Measurements from ENCODE around the gene STIMATE. TPM values are rescaled to one million over a fixed set of nuclear protein-coding genes. Genes with fewer than 3 reads are reported as not detected.

Gene STIMATE
- total and polyA plus RNA-seq, 8 donors: 5.0 to 19.9 (median 13.6) TPM

- WGBS, 2 donors: 57 to 68% methylated on average over 5 of the region's 5 CpGs
- no peak for FAIRE-seq
- TF ChIP-seq CTCF (IDR thresholded peaks at IDR 0.05): no peak
- DNase-seq: no peak
- H3K9me3 ChIP-seq: no peaks in the 10 kb centered on the region
- peak overlapping the region in 1 of 4 donors; percentile 6 for H3K27ac ChIP-seq
- peaks cover 26 to 56% (median 38%) of the 10 kb centered on the region in 3 donors for H3K4me1 ChIP-seq
- intact Hi-C loops (cut with DNase I): no loop called here
- no peaks in the 10 kb centered on the region for H3K36me3 ChIP-seq
- peak overlapping the region in 1 of 4 donors; percentile 90 for H3K4me3 ChIP-seq
- H3K27me3 ChIP-seq: no peaks in the 10 kb centered on the region
- ATAC-seq: no peak
Observed at GRCh38 chr3:52895418-52895817, 1.9 kb downstream of the STIMATE start.

- intact Hi-C loops (cut with DNase I): no loop called here
- 69 to 75% methylated on average over 10 of the region's 10 CpGs for WGBS, 2 donors
- no peak for ATAC-seq
Observed at GRCh38 chr3:52894756-52895155, 2.6 kb downstream of the STIMATE start.

GRCh38 chr3:52893723-52894122, 3.6 kb downstream of the STIMATE start:
- TF ChIP-seq CTCF (IDR thresholded peaks at IDR 0.05): no peak
- Histone ChIP-seq H3K4me3 (no peak overlapping the region), H3K4me1 (peaks cover 30 to 57% (median 38%) of the 10 kb centered on the region in 3 donors), H3K27me3 (no peaks in the 10 kb centered on the region), H3K36me3 (no peaks in the 10 kb centered on the region), H3K27ac (peak overlapping the region in 2 of 4 donors; percentile 50 to 72), H3K9me3 (no peaks in the 10 kb centered on the region)
- DNase-seq (peak in 5 of 6 donors; percentile 49 to 73 (median 70)), ATAC-seq (peak; percentile 48 to 69 (median 64)), FAIRE-seq (no peak)
- 23 to 32% methylated on average over 4 of the region's 4 CpGs for WGBS, 2 donors
- intact Hi-C loops (cut with DNase I): no loop called here

More at GRCh38 chr3:52894756-52895155, 2.6 kb downstream of the STIMATE start:
- Histone ChIP-seq H3K4me3 (no peak overlapping the region), H3K27me3 (no peaks in the 10 kb centered on the region), H3K36me3 (no peaks in the 10 kb centered on the region), H3K4me1 (peaks cover 30 to 57% (median 38%) of the 10 kb centered on the region in 3 donors), H3K9me3 (no peaks in the 10 kb centered on the region), H3K27ac (peak overlapping the region in 2 of 4 donors; percentile 50 to 72)
- FAIRE-seq: no peak
- no peak for TF ChIP-seq CTCF (IDR thresholded peaks at IDR 0.05)
- no peak for DNase-seq

- H3K4me3 ChIP-seq: peak overlapping the region in 1 of 4 donors; percentile 1
- H3K27me3 ChIP-seq: no peaks in the 10 kb centered on the region
- WGBS, 2 donors: 57 to 61% methylated on average over 8 of the region's 8 CpGs
- no peak for FAIRE-seq
- ATAC-seq: peak in 1 of 4 donors; percentile 12
- no peak for DNase-seq
- TF ChIP-seq CTCF (IDR thresholded peaks at IDR 0.05): no peak
- intact Hi-C loops (cut with DNase I): no loop called here
- H3K9me3 ChIP-seq: no peaks in the 10 kb centered on the region
- H3K4me1 ChIP-seq: peaks cover 30 to 57% (median 34%) of the 10 kb centered on the region in 3 donors
- peak overlapping the region in 3 of 4 donors; percentile 22 to 72 (median 50) for H3K27ac ChIP-seq
- H3K36me3 ChIP-seq: no peaks in the 10 kb centered on the region
Observed at GRCh38 chr3:52892625-52893311, 4.6 kb downstream of the STIMATE start.

GRCh38 chr3:52892290-52892624, 5.1 kb downstream of the STIMATE start:
- no peak for TF ChIP-seq CTCF (IDR thresholded peaks at IDR 0.05)
- H3K27ac ChIP-seq: peak overlapping the region in 2 of 4 donors; percentile 50 to 72
- ATAC-seq (peak; percentile 16 to 39 (median 32)), FAIRE-seq (no peak), DNase-seq (no peak)
- H3K36me3 ChIP-seq: no peaks in the 10 kb centered on the region
- peaks cover 30 to 57% (median 34%) of the 10 kb centered on the region in 3 donors for H3K4me1 ChIP-seq
- peak overlapping the region in 1 of 4 donors; percentile 1 for H3K4me3 ChIP-seq
- no peaks in the 10 kb centered on the region for H3K27me3 ChIP-seq
- intact Hi-C loops (cut with DNase I): no loop called here
- H3K9me3 ChIP-seq: no peaks in the 10 kb centered on the region
- WGBS, 2 donors: 33 to 41% methylated on average over 5 of the region's 5 CpGs
